HL-60/S4 treated with retinoic acid at 250 ng/mL for 4 days and 3 days (cell line): ENCODE results near the gene COL1A2.

Experiments used
- in situ Hi-C: fragments of 300-500 bp; cut with MboI; formaldehyde crosslinking; loops from 2 replicates; pipeline ENCODE4 v1.7.0; 2022; ENCODE audit warnings: low sequenced_read_pairs

COL1A2 gene

DNA sequence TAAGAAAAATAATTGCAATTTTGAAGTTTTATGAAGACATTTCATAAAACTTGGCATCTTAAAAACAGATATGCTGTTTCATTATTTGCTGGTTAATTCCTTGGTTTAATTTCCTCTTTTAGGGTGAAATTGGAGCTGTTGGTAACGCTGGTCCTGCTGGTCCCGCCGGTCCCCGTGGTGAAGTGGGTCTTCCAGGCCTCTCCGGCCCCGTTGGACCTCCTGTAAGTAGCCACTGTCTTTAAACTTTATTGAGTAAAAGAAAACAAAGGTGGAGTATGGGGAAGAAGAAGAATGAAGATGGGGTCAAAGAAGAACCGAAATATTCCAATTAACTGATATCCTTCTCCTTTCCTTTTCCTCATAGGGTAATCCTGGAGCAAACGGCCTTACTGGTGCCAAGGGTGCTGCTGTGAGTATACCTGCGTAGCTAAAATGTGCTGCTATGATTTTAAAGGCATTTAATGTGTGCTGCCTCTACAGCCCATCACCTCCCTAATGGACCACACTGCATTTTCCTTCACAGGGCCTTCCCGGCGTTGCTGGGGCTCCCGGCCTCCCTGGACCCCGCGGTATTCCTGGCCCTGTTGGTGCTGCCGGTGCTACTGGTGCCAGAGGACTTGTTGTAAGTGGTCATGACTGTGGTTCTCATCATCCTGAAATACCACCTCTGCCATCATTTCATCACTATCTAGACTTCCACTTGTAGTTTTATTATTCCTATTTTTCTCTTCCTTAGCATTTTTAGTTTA lies 14.7 kb downstream of the COL1A2 start:
- in situ Hi-C loops, result no loop called here

- in situ Hi-C loops, result no loop called here
Measured at GRCh38 chr7:94410413-94411187, 15.9 kb downstream of the COL1A2 start.

GRCh38 chr7:94411188-94411466 lies 16.4 kb downstream of the COL1A2 start:
- in situ Hi-C loops, result no loop called here

DNA sequence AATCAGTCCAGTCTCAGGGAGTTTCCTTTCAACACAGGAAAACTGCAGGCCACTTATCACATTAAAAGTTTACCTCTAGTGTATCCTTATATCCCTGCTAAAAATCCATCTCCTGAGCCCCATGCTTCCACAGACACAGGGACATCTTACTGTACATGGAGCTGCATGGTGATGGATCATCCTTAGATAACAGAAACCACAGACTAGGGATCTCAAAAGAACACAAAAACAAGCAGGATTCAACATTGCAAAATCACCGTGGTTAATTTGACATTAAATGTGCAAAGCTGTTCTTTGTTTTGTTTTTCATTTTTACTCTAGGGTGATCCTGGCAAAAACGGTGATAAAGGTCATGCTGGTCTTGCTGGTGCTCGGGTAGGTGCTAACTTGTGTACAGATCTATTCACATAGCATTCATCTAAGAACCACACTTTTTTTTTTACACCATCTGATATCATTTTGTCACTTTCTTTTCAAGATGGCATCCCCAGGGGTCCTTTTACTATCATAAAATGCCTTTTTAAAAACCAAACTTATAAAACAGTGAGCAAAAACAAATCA lies 18.1 kb downstream of the COL1A2 start:
- in situ Hi-C loops, result no loop called here

- in situ Hi-C loops, result no loop called here
Measured at GRCh38 chr7:94414481-94414880, 19.8 kb downstream of the COL1A2 start.

DNA sequence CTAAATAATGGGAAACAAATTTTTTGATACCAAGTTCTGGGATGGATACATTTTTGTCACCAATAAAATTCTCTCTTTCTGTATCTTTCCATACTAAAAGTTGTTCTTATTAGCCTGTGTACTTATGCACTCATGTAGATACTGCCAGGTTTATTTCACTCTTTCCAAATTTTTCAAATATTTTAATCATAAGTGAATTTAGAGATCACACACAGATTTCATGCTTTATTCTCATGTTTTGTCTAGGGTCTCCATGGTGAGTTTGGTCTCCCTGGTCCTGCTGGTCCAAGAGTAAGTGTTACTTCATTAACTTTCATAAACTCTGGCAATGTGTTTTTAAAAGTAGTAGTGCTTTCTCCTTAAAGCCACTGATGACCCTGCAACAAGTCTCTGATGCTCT lies 20.3 kb downstream of the COL1A2 start:
- in situ Hi-C loops, result no loop called here

DNA sequence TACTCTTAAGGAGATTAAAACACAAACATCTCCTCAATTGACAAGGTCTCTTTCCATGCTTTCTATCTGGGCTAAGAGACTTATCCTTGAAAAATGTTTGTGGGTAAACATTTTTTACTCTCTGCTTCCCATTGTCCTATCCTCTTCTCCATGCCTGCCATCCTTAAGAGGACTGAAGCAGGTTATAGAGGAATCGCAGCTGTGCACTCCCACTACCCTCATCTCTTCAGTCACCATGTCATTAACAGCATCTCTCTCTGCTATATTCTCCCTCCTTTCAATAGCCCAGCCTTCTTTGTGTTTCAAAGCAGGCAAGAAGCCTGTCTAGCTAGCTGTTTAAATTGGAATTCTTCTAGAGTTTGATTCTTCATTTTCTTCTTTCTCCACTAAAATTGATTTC lies 22.6 kb downstream of the COL1A2 start:
- in situ Hi-C loops, result no loop called here

DNA sequence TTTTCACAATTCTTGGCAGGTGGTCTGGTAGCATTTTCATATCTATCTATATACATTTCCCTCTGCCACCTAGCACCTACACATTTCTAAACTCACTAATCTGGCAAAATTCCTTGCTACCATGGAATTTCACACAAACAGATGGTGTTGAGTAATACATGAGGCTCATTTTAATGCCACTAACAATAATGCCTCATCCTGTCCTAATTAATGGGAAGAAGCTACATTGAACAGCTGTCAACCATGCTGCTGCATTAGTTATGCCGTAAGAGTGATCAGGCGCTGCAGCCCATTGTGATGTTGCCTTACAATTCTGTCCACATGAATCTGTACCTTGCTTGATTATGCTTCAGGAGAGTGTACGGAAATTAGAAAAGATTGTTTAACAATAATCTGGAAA lies 23.2 kb downstream of the COL1A2 start:
- in situ Hi-C loops, result no loop called here

DNA sequence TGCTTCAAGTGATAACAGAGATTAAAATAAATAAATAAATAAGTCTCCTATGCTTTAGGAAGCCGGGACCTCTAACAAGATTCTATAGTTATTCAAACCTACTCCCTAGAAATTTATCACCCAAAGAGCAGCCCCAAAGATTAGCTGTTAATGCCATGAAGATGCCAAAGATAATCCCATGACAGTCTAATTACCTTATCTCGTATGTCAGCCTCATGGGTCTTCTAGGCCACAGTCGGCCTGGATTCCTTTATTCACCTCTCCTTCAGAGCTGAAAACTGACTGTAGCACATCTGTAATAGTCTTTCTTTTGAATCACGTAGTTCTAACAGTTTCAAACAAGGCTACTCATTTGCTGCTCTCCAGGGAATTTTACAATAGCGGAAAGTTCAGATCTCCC lies 24.2 kb downstream of the COL1A2 start:
- in situ Hi-C loops, result no loop called here

DNA sequence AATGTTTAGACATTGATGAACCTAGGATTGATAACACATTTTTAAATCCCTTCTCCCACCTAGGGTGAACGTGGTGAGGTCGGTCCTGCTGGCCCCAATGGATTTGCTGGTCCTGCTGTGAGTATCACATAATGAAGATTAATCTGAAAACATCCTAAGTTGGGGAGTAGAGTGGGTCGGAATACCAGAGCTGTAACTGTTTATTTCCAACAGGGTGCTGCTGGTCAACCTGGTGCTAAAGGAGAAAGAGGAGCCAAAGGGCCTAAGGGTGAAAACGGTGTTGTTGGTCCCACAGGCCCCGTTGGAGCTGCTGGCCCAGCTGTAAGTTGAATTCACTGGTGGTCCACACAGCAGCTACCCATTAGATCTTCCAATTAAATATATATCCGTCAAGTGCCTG lies 25.6 kb downstream of the COL1A2 start:
- in situ Hi-C loops, result no loop called here

DNA sequence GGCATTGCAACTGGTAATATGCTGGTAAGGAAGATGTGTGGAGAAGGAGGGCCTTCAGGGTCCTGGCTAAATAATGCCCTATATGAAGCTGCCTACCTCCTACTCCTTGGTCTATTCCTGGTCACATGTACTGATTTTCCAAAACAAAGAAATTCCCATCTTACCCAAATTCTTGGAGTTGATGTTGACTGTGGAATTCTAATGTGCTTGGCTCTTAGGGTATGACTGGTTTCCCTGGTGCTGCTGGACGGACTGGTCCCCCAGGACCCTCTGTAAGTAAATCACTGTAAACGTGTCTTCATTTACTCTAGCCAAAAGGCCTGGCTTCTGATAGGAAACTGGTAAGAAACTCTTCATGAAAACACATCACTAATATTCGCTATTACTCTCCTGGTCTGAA lies 27.0 kb downstream of the COL1A2 start:
- in situ Hi-C loops, result no loop called here

GRCh38 chr7:94422136-94422535 lies 27.4 kb downstream of the COL1A2 start:
- in situ Hi-C loops, result no loop called here

GRCh38 chr7:94422827-94423460 lies 28.2 kb downstream of the COL1A2 start:
- in situ Hi-C loops, result no loop called here

DNA sequence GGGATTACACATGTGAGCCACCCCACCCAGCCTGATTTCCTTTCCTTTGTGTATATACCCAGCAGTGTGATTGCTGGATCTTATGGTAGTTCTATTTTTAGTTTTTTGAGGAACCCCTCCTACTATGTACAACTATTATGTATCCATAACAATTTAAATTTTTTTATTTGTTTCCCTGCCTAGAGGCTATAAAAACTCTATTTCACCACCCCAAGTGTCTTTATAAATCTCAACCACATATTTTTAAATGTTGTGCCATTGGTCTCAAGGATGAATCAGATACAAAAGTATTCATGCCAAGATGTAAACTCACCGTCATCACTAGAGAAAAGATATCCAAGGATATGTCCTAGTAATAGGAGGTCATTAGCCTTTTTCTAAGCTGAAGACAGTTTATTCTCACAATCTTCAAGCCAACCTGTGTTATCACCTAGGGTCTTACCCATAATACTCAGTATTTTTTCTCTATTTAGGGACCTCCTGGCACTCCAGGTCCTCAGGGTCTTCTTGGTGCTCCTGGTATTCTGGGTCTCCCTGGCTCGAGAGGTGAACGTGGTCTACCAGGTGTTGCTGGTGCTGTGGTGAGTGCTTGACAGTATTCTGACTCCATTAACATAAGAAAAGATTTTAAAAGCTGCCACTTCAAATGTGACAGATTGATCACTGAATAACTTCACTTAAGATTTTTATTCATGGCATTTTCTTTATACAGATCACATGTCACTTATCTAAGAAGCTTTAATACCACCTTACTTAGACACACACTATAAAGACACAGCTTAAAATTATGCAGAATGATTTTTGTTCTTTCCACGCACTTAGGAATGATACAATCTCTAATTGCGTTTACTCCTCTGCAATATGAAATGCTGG lies 29.4 kb downstream of the COL1A2 start:
- in situ Hi-C loops, result no loop called here

DNA sequence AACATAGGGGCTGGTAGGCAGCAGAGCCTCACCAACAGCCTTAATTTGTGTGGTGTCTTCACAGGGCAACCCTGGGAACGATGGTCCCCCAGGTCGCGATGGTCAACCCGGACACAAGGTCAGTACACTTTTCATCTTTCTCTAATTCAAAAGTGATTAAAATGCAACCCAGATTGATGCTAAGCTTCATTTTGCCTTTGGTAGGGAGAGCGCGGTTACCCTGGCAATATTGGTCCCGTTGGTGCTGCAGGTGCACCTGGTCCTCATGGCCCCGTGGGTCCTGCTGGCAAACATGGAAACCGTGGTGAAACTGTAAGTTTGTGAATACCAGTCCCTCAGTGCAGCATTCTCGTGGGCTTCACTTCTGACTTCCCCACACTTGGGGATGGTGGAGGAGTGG lies 30.9 kb downstream of the COL1A2 start:
- in situ Hi-C loops, result no loop called here

GRCh38 chr7:94426980-94427875 lies 32.5 kb downstream of the COL1A2 start:
- in situ Hi-C loops, result no loop called here

- in situ Hi-C loops, result no loop called here
Measured at GRCh38 chr7:94429153-94429552, 34.5 kb downstream of the COL1A2 start.

- in situ Hi-C loops, result no loop called here
Measured at GRCh38 chr7:94431176-94431575, 36.5 kb downstream of the COL1A2 start.

DNA sequence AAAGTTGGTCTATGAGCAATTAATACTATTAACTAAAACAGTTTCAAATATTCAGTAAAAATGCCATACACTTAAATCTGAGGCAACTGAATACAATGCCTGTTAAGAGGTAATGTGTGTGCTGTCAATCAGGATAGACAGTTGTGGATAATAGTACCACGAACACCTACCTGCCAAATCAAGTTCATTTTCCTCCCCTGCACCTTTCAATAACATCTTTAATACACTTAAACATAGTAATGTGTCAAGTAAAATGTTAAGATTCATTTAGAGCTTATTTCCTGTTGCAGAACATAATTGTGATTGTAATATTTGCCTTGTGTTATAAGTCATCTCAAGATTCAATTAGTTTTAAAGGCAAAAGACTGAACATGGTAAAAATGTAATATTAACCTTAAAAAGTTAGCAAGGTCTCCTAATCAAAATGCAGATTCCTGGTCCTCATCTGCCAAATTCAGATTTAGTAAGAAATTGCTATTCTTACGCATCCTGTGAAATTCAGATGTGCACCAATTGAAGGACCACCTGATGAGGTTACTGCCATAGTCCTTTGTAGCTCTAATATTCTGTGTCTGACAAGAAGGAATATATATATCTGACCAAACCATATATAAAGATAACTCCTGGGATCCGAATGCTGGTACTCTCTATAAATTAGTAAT lies 37.1 kb downstream of the COL1A2 start:
- in situ Hi-C loops, result no loop called here
